PC-9 (cell line): Measurements from ENCODE around the gene CFAP53. TPM values are rescaled to one million over a fixed set of nuclear protein-coding genes. Genes with fewer than 3 reads are reported as not detected.

Experiments used
- BruUV-seq: library from RNA; stranded (reverse); fragments of 400-500 nt; replicated peaks from 2 replicates; lab custom pipeline; 2021; lab: Mats Ljungman, UMichigan
- CTCF ChIA-PET: fragments of 300-600 bp; sonication (Branson Sonifier 250); formaldehyde crosslinking; loops from one replicate; lab custom pipeline; 2022; ENCODE audit warnings: antibody characterized with exemption; lab: Charles Lee
- POLR2A ChIA-PET: fragments of 300-600 bp; sonication (Branson Sonifier 250); formaldehyde crosslinking; loops from one replicate; lab custom pipeline; 2022; ENCODE audit warnings: antibody characterized with exemption; ENCODE audit not compliant: unreplicated experiment; lab: Charles Lee
- DNase-seq, 2 experiments: peaks; one replicate each; pipeline versions ENCODE4 v3.0.0 to v3.0.0-alpha.2; 2015 to 2022; ENCODE audit warnings: mixed read lengths in 1 of 2
- H2AFZ ChIP-seq: fragments of 200-600 bp; sonication (generic); 2 replicates; pipeline ENCODE4 v1.8.1; 2017; ENCODE audit warnings: antibody characterized with exemption
- H3F3A ChIP-seq: fragments of 200-600 bp; sonication (generic); 2 replicates; pipeline ENCODE4 v1.8.1; 2017; ENCODE audit warnings: antibody characterized with exemption, mild to moderate bottlenecking, low read depth; ENCODE audit not compliant: insufficient read depth
- H3K27ac ChIP-seq: fragments of 200-600 bp; sonication (generic); 2 replicates; pipeline ENCODE4 v1.6.1; 2016; ENCODE audit warnings: mixed run types
- H3K27me3 ChIP-seq: fragments of 200-600 bp; sonication (generic); 2 replicates; pipeline ENCODE4 v1.6.1; 2016; ENCODE audit warnings: low read depth, mixed run types; ENCODE audit not compliant: insufficient read depth
- H3K36me3 ChIP-seq: fragments of 200-600 bp; sonication (generic); 2 replicates; pipeline ENCODE4 v1.6.1; 2016; ENCODE audit warnings: low read depth, mixed run types
- H3K4me1 ChIP-seq: fragments of 200-600 bp; sonication (generic); replicated peaks from 2 replicates; pipeline ENCODE4 v1.6.1; 2016; ENCODE audit warnings: mixed run types; ENCODE audit not compliant: insufficient read depth
- H3K4me2 ChIP-seq: fragments of 200-600 bp; sonication (generic); 2 replicates; pipeline ENCODE4 v1.6.1; 2017; ENCODE audit warnings: mixed run types
- H3K4me3 ChIP-seq: fragments of 200-600 bp; sonication (generic); 2 replicates; pipeline ENCODE4 v1.6.1; 2016; ENCODE audit warnings: mixed run types
- H3K79me2 ChIP-seq: fragments of 200-600 bp; sonication (generic); 2 replicates; pipeline ENCODE4 v1.6.1; 2017; ENCODE audit warnings: low read depth, mixed run types
- H3K9me2 ChIP-seq: fragments of 200-600 bp; sonication (generic); 2 replicates; pipeline ENCODE4 v1.8.1; 2017; ENCODE audit warnings: mild to moderate bottlenecking; ENCODE audit not compliant: insufficient read depth
- H3K9me3 ChIP-seq: fragments of 200-600 bp; sonication (generic); 2 replicates; pipeline ENCODE4 v1.8.1; 2016; ENCODE audit warnings: low read depth; ENCODE audit not compliant: insufficient read depth
- H4K20me1 ChIP-seq: fragments of 200-600 bp; sonication (generic); 2 replicates; pipeline ENCODE4 v1.8.1; 2017; ENCODE audit not compliant: insufficient read depth
- CTCF ChIP-seq: fragments of 200-600 bp; sonication (generic); conservative IDR thresholded peaks from 2 replicates; pipeline ENCODE4 v1.6.1; 2017; ENCODE audit warnings: mixed run types, antibody characterized with exemption, mild to moderate bottlenecking, moderate library complexity
- EZH2 ChIP-seq: fragments of 200-600 bp; sonication (generic); IDR thresholded peaks from 2 replicates; pipeline ENCODE4 v1.8.0; 2017; ENCODE audit warnings: antibody characterized with exemption, low read depth
- intact Hi-C: fragments of 100-400 bp; cut with micrococcal nuclease; formaldehyde crosslinking; loops from one replicate; pipeline ENCODE4 v1.10.0; 2022; ENCODE audit not compliant: unreplicated experiment
- total RNA-seq: library from RNA; stranded (reverse); gene quantifications from 2 replicates; pipeline ENCODE4 v1.2.3, GENCODE V29; 2021

CFAP53 gene
- total RNA-seq, 1 experiment from 2014 or later: 2.1 TPM

DNA sequence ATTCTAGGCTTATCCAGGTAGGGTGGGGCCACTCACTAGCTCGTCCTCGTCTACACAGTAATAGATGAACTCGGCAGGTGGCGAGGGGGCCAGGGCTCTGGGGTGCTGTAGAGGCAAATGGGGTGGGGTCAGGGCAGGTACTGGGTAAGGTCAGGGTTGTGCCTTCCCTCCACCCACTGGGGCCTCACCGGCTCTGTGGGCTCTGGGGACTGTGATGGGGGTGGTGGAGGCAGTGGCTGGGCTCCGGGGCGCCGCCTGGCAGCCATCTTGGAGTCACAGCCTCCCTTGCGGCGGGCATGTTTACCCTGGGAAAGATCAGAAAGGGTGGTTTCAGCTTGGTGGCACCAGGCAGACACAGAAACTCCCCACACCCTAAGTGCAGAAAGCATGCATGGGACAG lies 8.6 kb upstream of the CFAP53 start:
- TF ChIP-seq EZH2 (no peak), CTCF (no peak)
- H2AFZ ChIP-seq: no peak overlapping the region
- no peaks in the 10 kb centered on the region for H3K27me3 ChIP-seq
- BruUV-seq: no TSS peak
- H4K20me1 ChIP-seq: peaks cover 3% of the 10 kb centered on the region; the same call in 1 of the 2 replicates
- no peak for DNase-seq
- H3K9me2 ChIP-seq: no peaks in the 10 kb centered on the region
- POLR2A ChIA-PET: no interaction called here
- no peaks in the 10 kb centered on the region for H3K9me3 ChIP-seq
- no peaks in the 10 kb centered on the region for H3F3A ChIP-seq
- H3K27ac ChIP-seq: no peak overlapping the region
- intact Hi-C loops: no loop called here
- H3K4me3 ChIP-seq: no peak overlapping the region
- H3K79me2 ChIP-seq: peaks cover 14% of the 10 kb centered on the region
- H3K4me2 ChIP-seq: no peak overlapping the region
- CTCF ChIA-PET: no interaction called here
- H3K36me3 ChIP-seq: peaks cover 29% of the 10 kb centered on the region
- peaks cover 9% of the 10 kb centered on the region for H3K4me1 ChIP-seq

GRCh38 chr18:50274044-50274442 lies 7.7 kb upstream of the CFAP53 start:
- Histone ChIP-seq H3K9me2 (no peaks in the 10 kb centered on the region), H3K27me3 (no peaks in the 10 kb centered on the region), H2AFZ (no peak overlapping the region), H3K79me2 (peaks cover 5% of the 10 kb centered on the region), H3K4me3 (no peak overlapping the region), H4K20me1 (peaks cover 3% of the 10 kb centered on the region; the same call in 1 of the 2 replicates), H3K27ac (no peak overlapping the region), H3K4me2 (no peak overlapping the region), H3K9me3 (no peaks in the 10 kb centered on the region), H3K36me3 (peaks cover 27% of the 10 kb centered on the region), H3F3A (0 out of 2 replicates have a peak, but pooled peaks cover 5% of the 10 kb centered on the region), H3K4me1 (no peaks in the 10 kb centered on the region)
- intact Hi-C loops: no loop called here
- no TSS peak for BruUV-seq
- DNase-seq: no peak
- TF ChIP-seq EZH2: no peak
- ChIA-PET CTCF (no interaction called here), POLR2A (no interaction called here)

DNA sequence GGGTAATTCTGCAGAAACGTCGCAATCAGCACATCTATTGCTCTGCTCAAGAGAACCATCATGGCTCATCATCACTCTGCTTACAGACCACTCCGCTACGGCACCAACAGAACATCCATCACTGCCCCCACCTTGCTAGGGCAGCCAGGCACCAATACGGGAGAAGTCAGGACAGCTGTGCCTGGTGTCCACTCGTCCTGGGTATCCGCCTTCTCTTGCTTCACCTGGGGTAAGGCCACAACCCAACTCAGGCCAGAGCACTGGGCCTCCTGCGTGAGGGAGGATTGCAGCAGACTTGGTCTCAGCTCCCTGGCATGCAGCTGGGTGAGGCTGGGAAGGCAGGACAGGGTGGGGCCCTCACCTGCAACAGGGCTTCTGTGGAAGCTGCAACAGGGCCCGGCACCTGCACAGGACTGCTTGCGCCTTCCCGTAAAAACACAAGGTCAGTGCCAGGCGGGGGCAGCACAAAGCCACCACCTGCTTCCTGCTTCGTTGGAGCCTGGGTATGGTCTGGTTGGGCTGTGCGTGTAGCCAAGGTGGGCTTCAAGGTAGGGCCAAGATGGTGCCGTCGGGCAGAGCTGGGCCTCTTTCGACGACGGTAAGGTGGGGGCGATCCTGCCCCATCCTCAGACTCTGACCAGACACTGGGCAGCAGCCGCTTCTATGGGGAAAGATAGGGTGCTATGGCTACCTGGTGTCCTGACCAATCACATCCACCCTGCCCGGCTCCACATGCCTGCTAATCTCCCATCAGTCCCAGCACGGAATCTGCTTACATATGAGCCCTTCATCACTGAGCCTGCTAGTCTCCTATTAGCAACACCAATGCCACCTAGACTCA lies 7.1 kb upstream of the CFAP53 start:
- H3K4me1 ChIP-seq: no peaks in the 10 kb centered on the region
- H3F3A ChIP-seq: peaks cover 5% of the 10 kb centered on the region; the same call in 1 of the 2 replicates
- no peak overlapping the region for H3K4me3 ChIP-seq
- no peak overlapping the region for H2AFZ ChIP-seq
- ChIA-PET POLR2A (no interaction called here), CTCF (no interaction called here)
- TF ChIP-seq EZH2 (no peak), CTCF (no peak)
- peaks cover 21% of the 10 kb centered on the region; the same call in 1 of the 2 replicates for H3K36me3 ChIP-seq
- no peaks in the 10 kb centered on the region for H3K27me3 ChIP-seq
- BruUV-seq: no TSS peak
- intact Hi-C loops: no loop called here
- H3K27ac ChIP-seq: no peak overlapping the region
- no peaks in the 10 kb centered on the region for H3K79me2 ChIP-seq
- no peaks in the 10 kb centered on the region for H3K9me3 ChIP-seq
- DNase-seq: no peak
- H3K9me2 ChIP-seq: no peaks in the 10 kb centered on the region
- no peak overlapping the region for H3K4me2 ChIP-seq
- no peaks in the 10 kb centered on the region for H4K20me1 ChIP-seq
